Fibroblast of skin of left biceps (primary cell): ENCODE data around the gene NEUROD4.

Experiments
- DNase-seq, 2 experiments: peaks; one replicate each; pipeline ENCODE4 v3.0.0-alpha.2; 2013; ENCODE audit warnings: low read depth in 2 of 2

Gene NEUROD4

DNA sequence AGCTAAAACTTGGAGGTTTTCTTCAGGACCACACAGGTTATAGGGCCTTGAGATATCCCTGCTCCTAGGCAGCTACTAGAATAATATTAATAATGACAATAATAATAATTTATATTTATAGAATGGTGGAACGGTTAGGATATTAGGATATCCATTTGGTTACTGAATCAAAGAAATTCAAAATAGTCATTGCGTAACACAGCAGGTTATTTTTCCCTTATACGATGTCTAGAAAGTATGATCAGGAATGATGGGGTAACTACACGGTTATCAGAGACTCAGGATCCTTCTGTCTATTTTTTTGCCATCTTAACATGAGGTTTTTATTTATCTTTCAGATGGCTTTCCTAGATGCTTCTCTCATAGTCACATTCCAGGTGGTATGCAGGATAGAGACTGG is 39.0 kb downstream of the NEUROD4 start:
- DNase-seq = no peak

DNA sequence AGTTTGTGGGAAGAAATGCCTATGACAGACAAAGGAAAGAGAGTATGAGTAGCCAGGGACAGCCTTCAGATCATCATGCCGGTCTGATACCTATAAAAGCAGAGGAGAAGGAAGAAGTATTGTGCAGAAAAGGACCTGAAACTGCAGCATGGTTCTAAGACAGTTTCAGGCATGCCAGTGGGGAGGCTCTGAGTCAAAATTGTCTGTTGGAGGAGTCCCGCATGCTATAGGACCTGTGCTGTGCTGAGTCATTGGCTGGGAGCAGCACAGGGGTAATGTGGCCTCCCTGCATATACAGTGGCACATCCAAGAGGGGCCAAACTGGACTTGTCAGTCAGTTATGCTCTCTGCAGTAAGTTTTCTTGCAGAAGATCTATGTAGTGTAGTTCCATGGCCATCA is 40.7 kb downstream of the NEUROD4 start:
- DNase-seq = no peak

DNA sequence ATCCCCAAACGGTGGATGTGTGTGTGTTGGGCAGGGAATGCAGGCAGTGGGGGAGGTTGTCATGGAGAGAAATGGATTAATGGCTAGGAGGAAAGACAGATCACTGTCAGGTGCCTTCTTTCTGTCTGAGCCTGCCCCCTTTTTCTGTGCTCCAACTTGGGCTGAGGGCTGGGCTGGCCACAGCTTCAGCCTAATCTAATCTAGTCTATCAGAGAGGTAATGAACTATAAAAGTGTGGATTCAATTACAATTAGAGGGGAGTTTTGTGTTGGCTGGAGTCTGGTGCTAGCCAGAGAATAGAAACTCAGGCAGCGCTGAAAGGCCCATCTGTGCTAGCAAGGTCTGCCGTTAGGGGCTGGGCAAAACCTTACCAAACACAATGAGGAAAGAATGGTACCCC is 41.2 kb downstream of the NEUROD4 start:
- DNase-seq = no peak

DNA sequence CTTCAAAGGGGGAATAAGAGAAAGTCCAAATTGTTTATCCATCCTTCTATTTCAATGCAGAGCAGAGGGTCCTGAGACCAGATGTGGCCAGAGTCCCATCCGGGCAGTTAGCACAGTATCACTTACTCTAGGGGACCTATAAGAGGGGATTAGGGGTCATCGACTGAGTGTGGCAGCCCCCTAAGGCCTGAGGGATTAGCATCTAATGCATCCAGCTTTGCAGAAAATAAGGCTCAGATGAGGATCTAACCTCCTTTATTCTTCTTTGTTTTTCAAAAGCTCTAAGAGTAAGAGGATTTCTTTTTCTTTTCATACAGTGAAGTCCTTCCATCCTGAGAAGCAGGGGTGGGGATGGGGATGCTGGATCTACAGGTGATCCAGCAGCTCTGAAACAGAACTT is 43.5 kb downstream of the NEUROD4 start:
- no peak for DNase-seq

DNA sequence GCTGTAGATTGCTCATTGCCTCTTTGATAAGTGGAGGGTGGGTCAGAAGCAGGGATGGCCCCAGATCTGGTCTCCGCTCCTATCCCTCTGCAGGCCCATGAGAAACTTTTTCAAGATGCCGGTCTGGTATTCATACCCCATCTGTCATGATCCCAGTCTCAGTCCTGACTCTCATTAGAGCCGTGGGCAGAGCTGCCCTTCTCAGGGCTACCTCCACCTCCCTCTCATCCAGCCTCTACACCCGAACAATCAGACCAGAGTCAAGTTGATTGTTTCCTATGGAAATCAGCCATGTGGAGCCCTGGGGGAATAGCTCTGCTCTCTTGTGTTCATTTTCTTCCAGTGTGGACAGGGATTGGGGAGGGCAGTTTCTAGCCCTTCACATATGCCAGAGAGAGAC is 45.8 kb downstream of the NEUROD4 start:
- no peak for DNase-seq

DNA sequence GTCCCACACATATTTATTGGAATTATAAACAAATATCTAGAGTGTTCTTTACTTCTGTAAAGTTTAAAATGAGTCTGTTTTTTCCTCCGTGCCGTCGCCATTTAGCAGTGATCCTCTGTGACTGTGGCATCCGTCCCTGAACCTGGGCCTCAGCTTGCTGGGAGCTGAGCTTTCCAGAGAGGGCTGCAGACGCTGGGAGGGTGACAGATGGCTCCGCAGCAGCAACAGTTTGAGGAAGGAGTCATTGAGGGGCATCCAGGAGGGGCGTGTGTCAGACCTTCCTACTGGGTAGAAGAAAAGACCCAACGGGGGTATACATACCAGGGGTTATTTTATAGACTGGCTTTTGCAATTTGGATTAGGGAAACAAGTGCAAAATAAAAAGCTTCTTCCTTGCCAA is 47.9 kb downstream of the NEUROD4 start:
- no peak for DNase-seq

DNA sequence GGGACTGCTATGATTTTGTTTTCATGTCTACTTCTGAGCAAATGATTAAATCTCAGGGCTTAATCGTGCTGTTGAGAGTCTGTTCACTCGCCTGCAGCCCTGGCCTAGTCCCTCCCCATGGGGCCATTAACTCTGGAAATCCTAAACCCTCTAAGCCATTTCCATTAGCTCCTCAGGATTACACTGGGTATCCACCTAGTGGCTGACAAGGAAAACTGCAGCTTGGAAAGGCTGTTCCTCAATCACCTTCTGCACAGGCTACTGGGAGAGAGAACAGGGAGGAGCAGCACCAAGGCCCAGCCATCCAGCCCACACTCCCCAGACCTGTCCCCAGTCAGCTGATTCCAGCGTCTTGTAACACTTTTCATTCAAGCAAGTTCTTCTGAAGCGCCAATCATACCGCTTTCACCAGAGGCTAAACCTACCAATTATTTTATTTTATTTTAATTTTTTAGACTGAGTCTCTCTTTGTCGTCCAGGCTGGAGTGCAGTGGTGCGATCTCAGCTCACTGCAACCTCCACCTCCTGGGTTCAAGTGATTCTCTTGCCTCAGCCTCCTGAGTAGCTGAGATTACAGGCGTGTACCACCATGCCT is 48.7 kb downstream of the NEUROD4 start:
- peak; percentile 3 to 11 for DNase-seq

DNA sequence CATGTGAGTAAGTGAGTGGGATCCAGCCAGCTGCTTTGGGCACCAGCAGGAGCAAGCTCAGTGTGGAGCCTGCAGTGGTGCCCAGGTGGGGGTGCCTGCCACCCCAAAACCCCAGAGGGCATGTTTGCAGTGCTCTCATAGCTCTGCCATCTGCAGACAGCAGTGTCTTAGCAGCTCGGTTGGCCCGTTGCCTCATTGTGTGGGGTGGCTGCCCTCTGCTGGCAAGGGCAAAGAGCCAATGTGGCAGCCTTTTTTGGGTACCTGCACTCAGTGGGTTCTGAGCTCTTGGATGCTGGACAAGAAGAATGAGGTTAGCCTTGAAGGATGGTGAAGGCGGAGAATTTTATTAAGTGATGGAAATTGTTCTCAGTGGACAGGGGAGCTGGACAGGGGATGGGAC is 52.3 kb downstream of the NEUROD4 start:
- DNase-seq = no peak

DNA sequence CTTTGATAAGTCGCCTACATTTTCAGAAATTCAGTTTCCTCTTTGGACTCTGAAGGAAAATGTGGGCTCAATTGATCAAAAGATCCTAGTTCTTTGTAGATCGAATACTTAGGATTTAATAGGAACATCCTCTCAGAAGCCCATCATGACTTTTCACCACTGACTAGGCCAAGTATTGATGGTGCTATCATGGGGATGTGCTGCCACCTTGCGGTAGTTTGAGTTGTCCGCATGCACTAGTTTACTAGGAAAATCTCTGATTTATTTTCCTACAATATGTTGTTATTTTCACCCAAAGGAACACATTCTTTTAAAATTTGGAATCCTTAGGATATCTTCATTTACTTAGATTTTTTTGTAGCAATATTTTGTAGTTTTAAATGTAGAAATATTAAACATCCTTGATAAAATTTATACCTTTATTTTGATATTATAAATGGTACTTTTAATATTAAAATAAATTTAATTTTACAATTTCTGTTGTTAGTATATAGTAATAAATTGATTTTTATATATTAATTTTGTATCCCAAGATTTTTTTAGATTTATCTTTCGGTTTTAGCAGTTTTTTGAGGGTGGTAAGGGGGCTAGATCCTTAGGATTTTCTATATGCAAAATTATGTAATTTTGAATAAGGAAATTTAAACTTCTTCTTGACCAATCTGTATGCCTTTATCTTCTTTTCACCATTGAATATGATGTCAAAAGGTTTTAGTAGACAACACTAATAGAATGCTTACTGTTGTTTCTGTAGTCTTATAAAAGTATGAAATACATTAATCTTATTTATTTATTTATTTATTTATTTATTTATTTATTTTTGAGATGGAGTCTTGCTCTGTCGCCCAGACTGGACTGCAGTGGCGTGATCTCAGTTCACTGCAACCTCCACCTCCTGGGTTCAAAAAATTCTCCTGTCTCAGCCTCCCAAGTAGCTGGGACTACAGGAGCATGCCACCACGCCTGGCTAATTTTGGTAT is 53.6 kb downstream of the NEUROD4 start:
- DNase-seq = peak; percentile 10 to 13

DNA sequence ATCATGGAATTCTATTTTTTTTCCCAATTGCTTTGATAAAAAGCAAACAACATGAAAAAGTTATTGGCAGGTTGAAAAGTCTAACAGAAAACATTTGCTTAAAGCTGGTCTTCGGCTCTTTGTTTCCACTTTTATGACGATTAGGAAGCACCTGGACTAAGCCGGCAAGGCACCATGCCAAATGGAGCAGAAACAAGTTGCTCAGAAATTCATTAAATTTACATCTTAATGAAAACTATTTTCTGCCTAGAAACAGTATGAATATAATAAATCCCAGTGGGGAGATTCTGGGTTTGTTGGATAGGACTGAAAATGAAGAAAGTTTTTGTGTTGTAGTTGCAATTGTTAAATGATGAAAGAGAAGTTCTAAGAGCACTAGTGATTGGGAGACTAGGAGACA is 55.0 kb downstream of the NEUROD4 start:
- DNase-seq = no peak
